Spleen (tissue), 7 donors: Measurements from ENCODE around the gene CNTLN.

Experiments
- CTCF ChIP-seq, 11 experiments: fragments of 200-600 bp in 7 of 11; fragments of 450-650 bp in 4 of 11; sonication (generic) in 4 of 11; IDR thresholded peaks in 8 of 11; conservative IDR thresholded peaks in 3 of 11; 1 replicate in 7 of 11; 2 replicates in 4 of 11; pipeline versions ENCODE4 v1.4.0 to v1.8.0; 2016 to 2021; ENCODE audit warnings: antibody characterized with exemption in 11 of 11, inconsistent platforms in 4 of 11, mild to moderate bottlenecking in 1 of 11
- POLR2A ChIP-seq, 3 donors: fragments of 450-650 bp; IDR thresholded peaks; one replicate each; pipeline ENCODE4 v1.5.1; 2017; ENCODE audit warnings: antibody characterized with exemption in 3 of 3, mild to moderate bottlenecking in 1 of 3
- donor health status: DM: no; HTN: no; CAD: no; lungs with moderate emphysema.
- donor health status: DM: no; HTN: no; CAD: no.
- donor health status: DM: no; HTN: no; CAD: no.

DNA sequence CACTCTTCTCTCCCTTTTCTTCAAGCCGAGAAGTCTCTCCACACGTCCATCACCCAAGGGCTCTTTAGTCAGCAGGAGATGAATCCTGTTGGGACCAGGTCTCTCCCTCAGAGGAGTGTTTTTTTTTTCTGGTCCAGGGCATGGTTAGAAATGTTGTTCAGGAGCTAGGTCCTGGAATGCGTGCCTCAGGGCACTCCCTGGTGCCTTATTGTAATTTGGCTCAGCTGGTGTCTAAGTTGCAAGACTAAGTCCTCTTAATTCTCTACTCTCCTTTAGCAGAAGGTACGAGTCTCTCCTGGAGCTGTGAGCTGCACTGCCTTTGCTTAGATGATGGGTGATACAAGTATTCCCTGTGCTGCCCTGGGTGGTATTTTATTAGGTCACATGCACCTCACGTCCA is 111.9 kb downstream of the CNTLN start:
- TF ChIP-seq CTCF (IDR thresholded peaks at IDR 0.05 in 8 of 11, conservative IDR thresholded peaks at IDR 0.05 in 3 of 11) (no peak), POLR2A (IDR thresholded peaks at IDR 0.05) (no peak)
